Upper lobe of right lung (tissue), 1 donor: ENCODE data around the gene TCEANC. TPM values are rescaled to one million over a fixed set of nuclear protein-coding genes. Genes with fewer than 3 reads are reported as not detected.

Experiments used
- ATAC-seq: fragments of 200-7000 bp; cut with Tn5 transposase; one replicate; pipeline ENCODE4 v1.9.1; 2020; ENCODE audit warnings: mild to moderate bottlenecking, moderate library complexity
- DNase-seq: peaks from one replicate; pipeline ENCODE4 v3.0.0-alpha.2; 2020
- H3K27ac ChIP-seq: fragments of 200-600 bp; one replicate; pipeline ENCODE4 v1.8.0; 2022
- H3K27me3 ChIP-seq: fragments of 200-600 bp; one replicate; pipeline ENCODE4 v1.8.0; 2022; ENCODE audit warnings: mild to moderate bottlenecking
- H3K36me3 ChIP-seq: fragments of 200-600 bp; one replicate; pipeline ENCODE4 v1.8.0; 2022
- H3K4me1 ChIP-seq: fragments of 200-600 bp; one replicate; pipeline ENCODE4 v1.8.0; 2022
- H3K4me3 ChIP-seq: fragments of 200-600 bp; one replicate; pipeline ENCODE4 v1.8.0; 2022; ENCODE audit warnings: mild to moderate bottlenecking
- H3K9me3 ChIP-seq: fragments of 200-600 bp; one replicate; pipeline ENCODE4 v1.8.0; 2022
- intact Hi-C: fragments of 100-400 bp; cut with DNase I; formaldehyde crosslinking; loops from one replicate; pipeline ENCODE4 v1.11.0; 2022
- total RNA-seq: library from RNA; stranded (reverse); fragmentation: NEBNext Ultra II Directional; extraction: Animal tissue kit (Norgen Biotek cat#: 25700); gene quantifications from one replicate; pipeline ENCODE4 v1.2.1, GENCODE V29; 2021
- TF ChIP-seq, protein P1 (sequence below): fragments of 200-600 bp; IDR thresholded peaks from one replicate; pipeline ENCODE4 v1.8.0; 2022; ENCODE audit warnings: antibody characterized with exemption
- donor health status: DM: no; HTN: yes; CAD: no; lungs with severe emphysema.

Gene TCEANC
- total RNA-seq, 1 donor from 2014 or later, result 6.4 TPM

DNA sequence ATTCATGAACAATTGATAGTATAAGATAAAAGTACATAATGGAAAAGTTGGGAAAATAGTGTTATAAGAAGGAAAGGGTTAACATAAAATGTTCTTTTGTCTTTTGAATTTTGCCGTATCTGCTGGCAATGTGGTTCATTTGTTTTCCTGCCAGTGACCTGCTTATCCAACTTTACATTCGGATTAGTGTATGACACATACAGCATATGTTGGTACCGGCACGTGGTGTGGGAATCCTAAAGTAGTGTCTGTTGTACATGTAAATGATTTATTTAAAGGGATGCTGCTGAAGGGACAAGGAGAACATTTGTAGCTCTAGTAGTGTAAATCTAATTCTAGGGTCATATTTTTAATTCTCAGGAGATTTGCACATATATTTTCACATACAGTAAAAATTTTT, 47.4 kb downstream of the TCEANC start:
- H3K9me3 ChIP-seq, result no peaks in the 10 kb centered on the region
- TF ChIP-seq, protein P1, sequence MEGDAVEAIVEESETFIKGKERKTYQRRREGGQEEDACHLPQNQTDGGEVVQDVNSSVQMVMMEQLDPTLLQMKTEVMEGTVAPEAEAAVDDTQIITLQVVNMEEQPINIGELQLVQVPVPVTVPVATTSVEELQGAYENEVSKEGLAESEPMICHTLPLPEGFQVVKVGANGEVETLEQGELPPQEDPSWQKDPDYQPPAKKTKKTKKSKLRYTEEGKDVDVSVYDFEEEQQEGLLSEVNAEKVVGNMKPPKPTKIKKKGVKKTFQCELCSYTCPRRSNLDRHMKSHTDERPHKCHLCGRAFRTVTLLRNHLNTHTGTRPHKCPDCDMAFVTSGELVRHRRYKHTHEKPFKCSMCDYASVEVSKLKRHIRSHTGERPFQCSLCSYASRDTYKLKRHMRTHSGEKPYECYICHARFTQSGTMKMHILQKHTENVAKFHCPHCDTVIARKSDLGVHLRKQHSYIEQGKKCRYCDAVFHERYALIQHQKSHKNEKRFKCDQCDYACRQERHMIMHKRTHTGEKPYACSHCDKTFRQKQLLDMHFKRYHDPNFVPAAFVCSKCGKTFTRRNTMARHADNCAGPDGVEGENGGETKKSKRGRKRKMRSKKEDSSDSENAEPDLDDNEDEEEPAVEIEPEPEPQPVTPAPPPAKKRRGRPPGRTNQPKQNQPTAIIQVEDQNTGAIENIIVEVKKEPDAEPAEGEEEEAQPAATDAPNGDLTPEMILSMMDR, result no peak
- H3K27me3 ChIP-seq, result no peaks in the 10 kb centered on the region
- intact Hi-C loops, result no loop called here
- peaks cover 10% of the 10 kb centered on the region for H3K4me1 ChIP-seq
- H3K27ac ChIP-seq, result no peak overlapping the region
- DNase-seq, result no peak
- H3K4me3 ChIP-seq, result no peak overlapping the region
- ATAC-seq, result no peak
- H3K36me3 ChIP-seq, result no peaks in the 10 kb centered on the region

DNA sequence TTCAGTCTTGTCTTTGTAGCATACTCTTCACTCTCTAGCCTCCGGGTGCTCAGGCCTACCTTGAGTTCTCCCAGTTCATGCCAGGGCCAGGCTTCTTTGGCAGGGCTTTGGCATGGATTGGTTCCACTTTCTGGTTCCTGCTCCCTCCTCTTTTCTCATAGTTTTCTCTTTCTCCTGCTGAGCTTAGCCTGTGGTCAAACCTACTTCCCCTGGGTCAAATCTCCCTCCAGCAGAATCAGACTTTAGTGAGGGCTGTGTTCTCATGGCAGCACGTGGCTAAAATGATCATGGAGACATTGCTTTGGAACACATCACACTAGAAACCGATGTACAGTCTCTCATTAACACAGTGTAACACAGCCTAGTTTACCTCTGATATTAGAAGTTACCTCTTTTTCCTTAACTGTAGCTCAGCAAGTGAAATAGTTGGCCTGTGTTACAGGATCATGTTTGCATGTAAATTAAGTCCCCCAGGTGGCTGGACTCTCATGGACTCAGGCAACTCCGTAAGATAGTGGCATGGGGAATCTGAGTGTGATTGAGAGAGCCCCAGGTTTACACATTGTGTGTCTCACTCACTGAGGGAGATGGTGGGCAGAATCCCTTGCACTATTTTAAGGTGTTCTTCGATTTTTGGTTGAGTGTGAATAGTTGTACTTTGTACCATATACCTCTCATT, 49.3 kb downstream of the TCEANC start:
- Histone ChIP-seq H3K4me3 (no peak overlapping the region), H3K36me3 (no peaks in the 10 kb centered on the region), H3K27me3 (no peaks in the 10 kb centered on the region), H3K27ac (no peak overlapping the region), H3K9me3 (no peaks in the 10 kb centered on the region), H3K4me1 (peaks cover 10% of the 10 kb centered on the region)
- ATAC-seq, result no peak
- intact Hi-C loops, result no loop called here
- no peak for DNase-seq
- TF ChIP-seq, protein P1, result no peak

DNA sequence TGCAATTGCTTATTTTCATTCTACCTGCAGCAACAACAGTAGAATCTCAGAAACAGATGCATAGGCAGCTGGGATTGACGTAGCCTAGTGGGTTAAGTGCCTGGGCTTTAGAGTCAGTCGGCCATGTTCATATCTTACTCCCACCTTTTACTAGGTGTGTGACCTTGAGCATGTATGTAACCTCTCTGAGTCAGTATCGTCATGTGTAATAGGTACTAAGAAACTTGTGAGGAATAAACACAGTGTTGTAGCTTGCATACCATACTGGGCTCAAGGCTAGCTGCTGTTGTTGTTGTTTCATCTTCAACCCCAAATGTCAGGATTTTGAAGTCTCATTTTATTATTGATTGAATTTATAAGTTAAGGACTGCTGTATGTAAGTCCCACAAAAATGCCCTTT, 50.2 kb downstream of the TCEANC start:
- no peaks in the 10 kb centered on the region for H3K27me3 ChIP-seq
- no peak overlapping the region for H3K27ac ChIP-seq
- DNase-seq (no peak), ATAC-seq (no peak)
- peaks cover 10% of the 10 kb centered on the region for H3K4me1 ChIP-seq
- intact Hi-C loops, result no loop called here
- no peaks in the 10 kb centered on the region for H3K36me3 ChIP-seq
- H3K4me3 ChIP-seq, result no peak overlapping the region
- no peaks in the 10 kb centered on the region for H3K9me3 ChIP-seq
- TF ChIP-seq, protein P1, result no peak

DNA sequence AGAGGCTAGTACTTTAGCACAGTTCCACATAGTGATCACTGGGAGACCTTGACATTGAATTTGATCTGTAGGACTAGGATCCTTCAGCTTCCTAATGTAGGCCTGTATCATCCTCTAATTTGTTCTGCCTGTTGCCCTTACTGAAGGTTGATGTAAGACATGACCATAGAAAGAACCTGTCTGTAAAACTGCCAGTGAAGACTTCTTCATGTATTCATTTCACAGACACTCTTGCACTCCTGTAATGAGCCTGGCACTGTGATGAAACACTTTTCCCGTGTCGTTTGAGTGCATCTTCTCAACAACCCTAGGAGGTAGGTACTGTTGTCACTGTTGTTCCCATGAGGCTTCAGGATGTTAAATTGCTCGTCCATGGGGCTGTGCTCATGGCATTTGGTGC, 50.6 kb downstream of the TCEANC start:
- no peaks in the 10 kb centered on the region for H3K27me3 ChIP-seq
- ATAC-seq, result no peak
- no peak overlapping the region for H3K27ac ChIP-seq
- H3K36me3 ChIP-seq, result peaks cover 4% of the 10 kb centered on the region
- intact Hi-C loops, result no loop called here
- TF ChIP-seq, protein P1, result no peak
- H3K4me1 ChIP-seq, result peaks cover 6% of the 10 kb centered on the region
- no peaks in the 10 kb centered on the region for H3K9me3 ChIP-seq
- no peak for DNase-seq
- no peak overlapping the region for H3K4me3 ChIP-seq

DNA sequence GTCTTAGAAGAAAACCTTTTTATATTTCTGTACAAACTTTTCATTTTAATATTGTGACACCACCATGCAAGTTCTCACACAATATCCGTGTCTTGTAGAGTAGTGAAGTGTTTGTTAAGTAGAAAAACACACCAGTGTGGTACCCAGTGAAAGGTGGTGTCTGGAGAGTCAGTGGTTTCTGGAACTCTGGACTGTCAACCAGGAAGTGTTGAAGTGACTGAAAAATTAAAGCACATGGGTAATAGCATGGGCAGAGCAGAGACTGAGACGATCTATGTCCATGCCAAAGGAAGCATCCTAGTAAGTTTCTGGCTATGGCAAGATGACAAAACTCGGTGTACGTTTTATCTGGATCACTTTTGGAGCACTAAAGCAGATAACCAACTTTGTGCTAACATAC, 58.2 kb downstream of the TCEANC start:
- H3K27ac ChIP-seq, result no peak overlapping the region
- ATAC-seq (no peak), DNase-seq (no peak)
- no peaks in the 10 kb centered on the region for H3K9me3 ChIP-seq
- intact Hi-C loops, result no loop called here
- H3K4me3 ChIP-seq, result no peak overlapping the region
- H3K4me1 ChIP-seq, result no peaks in the 10 kb centered on the region
- H3K36me3 ChIP-seq, result peaks cover 9% of the 10 kb centered on the region
- H3K27me3 ChIP-seq, result no peaks in the 10 kb centered on the region
- TF ChIP-seq, protein P1, result no peak

Other genes starting within 250 kb of the TCEANC start
- gene EGFL6, start 83.5 kb upstream of the TCEANC start, total RNA-seq, result 10.1 TPM
- gene RAB9A, start 36.0 kb downstream of the TCEANC start, total RNA-seq, result 31.7 TPM
- 16.6 TPM for gene TRAPPC2, start 81.5 kb downstream of the TCEANC start, total RNA-seq
- 36.5 TPM for gene OFD1, start 81.6 kb downstream of the TCEANC start, total RNA-seq
- 37.1 TPM for gene GPM6B, start 164.0 kb downstream of the TCEANC start, total RNA-seq